ENCODE measurements around the gene RABL3.

Gene RABL3

DNA sequence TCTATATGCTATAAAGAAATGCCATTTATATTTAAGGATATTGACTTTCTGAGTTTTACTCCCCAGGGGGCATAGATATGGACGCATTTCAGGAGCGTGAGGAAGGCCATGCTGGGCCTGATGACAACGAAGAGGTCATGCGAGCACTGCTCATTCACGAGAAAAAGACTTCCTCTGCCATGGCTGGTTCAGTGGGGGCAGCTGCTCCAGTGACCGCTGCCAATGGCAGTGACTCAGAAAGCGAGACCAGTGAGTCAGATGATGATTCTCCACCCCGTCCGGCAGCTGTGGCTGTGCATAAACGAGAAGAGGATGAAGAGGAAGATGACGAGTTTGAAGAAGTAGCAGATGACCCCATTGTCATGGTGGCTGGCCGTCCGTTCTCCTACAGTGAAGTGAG is 38.7 kb upstream of the RABL3 start:
- DNase-seq (ENCODE audit: low read depth in 1 of 2, low spot score in 1 of 2): no peak
- TF ChIP-seq POLR2AphosphoS5 (IDR thresholded peaks at IDR 0.05; ENCODE audit: low read depth): no peak
- H3K27ac ChIP-seq (replicated peaks): no peak overlapping the region

DNA sequence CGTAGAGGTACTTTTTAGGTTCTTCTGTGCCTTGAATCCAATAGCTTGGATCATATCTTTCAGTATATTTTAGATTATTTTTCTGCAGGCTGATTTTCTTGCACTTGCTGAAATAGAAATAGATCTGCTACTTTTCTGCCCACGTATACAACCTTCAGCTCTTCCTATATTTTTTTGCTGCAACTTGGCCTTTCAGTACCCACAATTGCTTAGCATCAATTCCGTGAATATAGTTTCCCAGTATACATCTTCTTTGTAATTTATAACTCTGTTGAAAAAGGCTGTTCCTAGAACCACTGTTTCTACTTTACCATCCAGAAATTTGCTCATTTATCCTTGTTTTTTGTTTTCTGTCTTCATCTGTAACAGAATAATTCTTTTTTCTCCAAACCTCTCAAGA is 36.5 kb upstream of the RABL3 start:
- TF ChIP-seq, protein P1, sequence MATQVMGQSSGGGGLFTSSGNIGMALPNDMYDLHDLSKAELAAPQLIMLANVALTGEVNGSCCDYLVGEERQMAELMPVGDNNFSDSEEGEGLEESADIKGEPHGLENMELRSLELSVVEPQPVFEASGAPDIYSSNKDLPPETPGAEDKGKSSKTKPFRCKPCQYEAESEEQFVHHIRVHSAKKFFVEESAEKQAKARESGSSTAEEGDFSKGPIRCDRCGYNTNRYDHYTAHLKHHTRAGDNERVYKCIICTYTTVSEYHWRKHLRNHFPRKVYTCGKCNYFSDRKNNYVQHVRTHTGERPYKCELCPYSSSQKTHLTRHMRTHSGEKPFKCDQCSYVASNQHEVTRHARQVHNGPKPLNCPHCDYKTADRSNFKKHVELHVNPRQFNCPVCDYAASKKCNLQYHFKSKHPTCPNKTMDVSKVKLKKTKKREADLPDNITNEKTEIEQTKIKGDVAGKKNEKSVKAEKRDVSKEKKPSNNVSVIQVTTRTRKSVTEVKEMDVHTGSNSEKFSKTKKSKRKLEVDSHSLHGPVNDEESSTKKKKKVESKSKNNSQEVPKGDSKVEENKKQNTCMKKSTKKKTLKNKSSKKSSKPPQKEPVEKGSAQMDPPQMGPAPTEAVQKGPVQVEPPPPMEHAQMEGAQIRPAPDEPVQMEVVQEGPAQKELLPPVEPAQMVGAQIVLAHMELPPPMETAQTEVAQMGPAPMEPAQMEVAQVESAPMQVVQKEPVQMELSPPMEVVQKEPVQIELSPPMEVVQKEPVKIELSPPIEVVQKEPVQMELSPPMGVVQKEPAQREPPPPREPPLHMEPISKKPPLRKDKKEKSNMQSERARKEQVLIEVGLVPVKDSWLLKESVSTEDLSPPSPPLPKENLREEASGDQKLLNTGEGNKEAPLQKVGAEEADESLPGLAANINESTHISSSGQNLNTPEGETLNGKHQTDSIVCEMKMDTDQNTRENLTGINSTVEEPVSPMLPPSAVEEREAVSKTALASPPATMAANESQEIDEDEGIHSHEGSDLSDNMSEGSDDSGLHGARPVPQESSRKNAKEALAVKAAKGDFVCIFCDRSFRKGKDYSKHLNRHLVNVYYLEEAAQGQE (IDR thresholded peaks at IDR 0.05; ENCODE audit: insufficient replicate concordance, low read depth): no peak
- no peak for TF ChIP-seq SPI1 (IDR thresholded peaks at IDR 0.05; ENCODE audit: borderline replicate concordance, low read depth)
- no peak for TF ChIP-seq POLR2AphosphoS5 (IDR thresholded peaks at IDR 0.05; ENCODE audit: low read depth)
- TF ChIP-seq GABPA (IDR thresholded peaks at IDR 0.05; ENCODE audit: low read depth): no peak
- TF ChIP-seq, protein P2, sequence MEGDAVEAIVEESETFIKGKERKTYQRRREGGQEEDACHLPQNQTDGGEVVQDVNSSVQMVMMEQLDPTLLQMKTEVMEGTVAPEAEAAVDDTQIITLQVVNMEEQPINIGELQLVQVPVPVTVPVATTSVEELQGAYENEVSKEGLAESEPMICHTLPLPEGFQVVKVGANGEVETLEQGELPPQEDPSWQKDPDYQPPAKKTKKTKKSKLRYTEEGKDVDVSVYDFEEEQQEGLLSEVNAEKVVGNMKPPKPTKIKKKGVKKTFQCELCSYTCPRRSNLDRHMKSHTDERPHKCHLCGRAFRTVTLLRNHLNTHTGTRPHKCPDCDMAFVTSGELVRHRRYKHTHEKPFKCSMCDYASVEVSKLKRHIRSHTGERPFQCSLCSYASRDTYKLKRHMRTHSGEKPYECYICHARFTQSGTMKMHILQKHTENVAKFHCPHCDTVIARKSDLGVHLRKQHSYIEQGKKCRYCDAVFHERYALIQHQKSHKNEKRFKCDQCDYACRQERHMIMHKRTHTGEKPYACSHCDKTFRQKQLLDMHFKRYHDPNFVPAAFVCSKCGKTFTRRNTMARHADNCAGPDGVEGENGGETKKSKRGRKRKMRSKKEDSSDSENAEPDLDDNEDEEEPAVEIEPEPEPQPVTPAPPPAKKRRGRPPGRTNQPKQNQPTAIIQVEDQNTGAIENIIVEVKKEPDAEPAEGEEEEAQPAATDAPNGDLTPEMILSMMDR (IDR thresholded peaks at IDR 0.05; ENCODE audit: insufficient read depth, low read length): no peak
- no peak overlapping the region for H3K27ac ChIP-seq (replicated peaks)
- no peak for DNase-seq (ENCODE audit: low read depth in 1 of 2, low spot score in 1 of 2)
- no peaks in the 10 kb centered on the region for H3K27me3 ChIP-seq (ENCODE audit: insufficient read depth, poor library complexity, severe bottlenecking)
- H3K4me3 ChIP-seq (replicated peaks; ENCODE audit: insufficient read depth, low read length): no peak overlapping the region

More for the DNA sequence above, 38.7 kb upstream of the RABL3 start:
- Histone ChIP-seq H3K27me3 (ENCODE audit: insufficient read depth, poor library complexity, severe bottlenecking) (no peaks in the 10 kb centered on the region), H3K4me3 (replicated peaks; ENCODE audit: insufficient read depth, low read length) (no peak overlapping the region)

DNA sequence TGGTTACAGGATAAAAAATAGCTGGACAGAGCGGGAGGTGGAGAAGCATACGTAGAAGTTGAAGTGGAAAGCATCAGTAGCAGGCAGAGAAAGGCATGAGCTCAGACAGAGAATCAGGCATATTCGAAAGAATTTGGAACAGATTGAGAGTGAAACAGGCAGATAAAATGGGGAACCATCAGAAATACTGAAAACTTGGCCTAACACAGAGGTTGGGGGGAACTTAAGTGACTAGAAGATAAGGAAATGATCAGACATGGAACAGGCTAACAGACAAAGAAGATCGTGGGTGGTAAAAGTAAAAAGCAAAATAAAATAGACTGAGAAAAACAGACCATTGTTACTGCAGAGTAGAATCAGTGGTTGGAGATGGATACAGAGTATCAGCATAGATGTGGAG is 33.1 kb upstream of the RABL3 start:
- TF ChIP-seq, protein P2 (IDR thresholded peaks at IDR 0.05; ENCODE audit: insufficient read depth, low read length): no peak
- TF ChIP-seq POLR2AphosphoS5 (IDR thresholded peaks at IDR 0.05; ENCODE audit: low read depth) (no peak), SPI1 (IDR thresholded peaks at IDR 0.05; ENCODE audit: borderline replicate concordance, low read depth) (no peak), GABPA (IDR thresholded peaks at IDR 0.05; ENCODE audit: low read depth) (no peak)
- TF ChIP-seq, protein P1 (IDR thresholded peaks at IDR 0.05; ENCODE audit: insufficient replicate concordance, low read depth): no peak
- Histone ChIP-seq H3K4me3 (replicated peaks; ENCODE audit: insufficient read depth, low read length) (no peak overlapping the region), H3K27ac (replicated peaks) (no peak overlapping the region), H3K27me3 (ENCODE audit: insufficient read depth, poor library complexity, severe bottlenecking) (no peaks in the 10 kb centered on the region)
- no peak for DNase-seq (ENCODE audit: low read depth in 1 of 2, low spot score in 1 of 2)

DNA sequence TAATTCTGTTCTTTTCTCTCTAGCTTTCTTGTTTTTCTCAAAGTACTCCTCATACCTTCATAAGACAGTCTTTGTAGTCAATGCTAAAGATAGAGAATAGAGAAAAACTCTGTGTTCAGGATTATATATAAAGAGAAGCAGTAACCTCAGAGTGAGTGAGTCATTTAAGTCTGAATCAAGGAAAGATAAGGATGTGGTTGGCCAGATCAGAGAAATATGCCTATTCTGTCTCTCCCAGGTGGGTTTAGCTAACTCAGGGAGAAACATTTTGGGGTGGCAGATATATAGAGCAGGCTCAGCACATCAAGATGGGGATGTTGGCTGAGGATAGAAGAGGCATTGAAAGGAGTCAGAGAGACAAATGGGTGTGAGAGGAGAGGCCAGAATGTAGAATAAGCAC is 31.6 kb upstream of the RABL3 start:
- DNase-seq (ENCODE audit: low read depth in 1 of 2, low spot score in 1 of 2): no peak
- Histone ChIP-seq H3K27ac (replicated peaks) (no peak overlapping the region), H3K27me3 (ENCODE audit: insufficient read depth, poor library complexity, severe bottlenecking) (no peaks in the 10 kb centered on the region), H3K4me3 (replicated peaks; ENCODE audit: insufficient read depth, low read length) (no peak overlapping the region)
- TF ChIP-seq SPI1 (IDR thresholded peaks at IDR 0.05; ENCODE audit: borderline replicate concordance, low read depth): no peak
- TF ChIP-seq, protein P1 (IDR thresholded peaks at IDR 0.05; ENCODE audit: insufficient replicate concordance, low read depth): no peak
- TF ChIP-seq GABPA (IDR thresholded peaks at IDR 0.05; ENCODE audit: low read depth): no peak
- no peak for TF ChIP-seq POLR2AphosphoS5 (IDR thresholded peaks at IDR 0.05; ENCODE audit: low read depth)
- TF ChIP-seq, protein P2 (IDR thresholded peaks at IDR 0.05; ENCODE audit: insufficient read depth, low read length): no peak

All from HL-60 (cell line).